T47D (cell line): Measurements from ENCODE around the gene ICAM5.

Experiments
- DNase-seq, 2 experiments: peaks; one replicate each; pipeline versions ENCODE4 v3.0.0 to v3.0.0-alpha.2; 2011 to 2012; ENCODE audit warnings: low read depth in 1 of 2, low spot score in 1 of 2
- JUND ChIP-seq: IDR thresholded peaks from 2 replicates; pipeline ENCODE4 v1.6.1; 2012; ENCODE audit warnings: low read depth
- in situ Hi-C: cut with HindIII; loops from 2 replicates; pipeline ENCODE4 v1.10.0; 2016; ENCODE audit warnings: low sequenced_read_pairs, low pct_unique_long_range_greater_than_20kb

ICAM5 gene

GRCh38 chr19:10256970-10257615 lies 32.7 kb upstream of the ICAM5 start:
- TF ChIP-seq JUND, result no peak
- in situ Hi-C loops, result no loop called here
- DNase-seq, result no peak

- in situ Hi-C loops, result no loop called here
- TF ChIP-seq JUND, result no peak
- no peak for DNase-seq
Observed at GRCh38 chr19:10258080-10258710, 31.6 kb upstream of the ICAM5 start.

GRCh38 chr19:10259162-10259905 lies 30.4 kb upstream of the ICAM5 start:
- in situ Hi-C loops, result no loop called here
- peak in 1 of 2 experiments; percentile 80 for DNase-seq
- TF ChIP-seq JUND, result no peak

GRCh38 chr19:10260141-10260584 lies 29.6 kb upstream of the ICAM5 start:
- TF ChIP-seq JUND, result no peak
- DNase-seq, result no peak
- in situ Hi-C loops, result no loop called here

- no peak for TF ChIP-seq JUND
- DNase-seq, result no peak
- in situ Hi-C loops, result no loop called here
Observed at GRCh38 chr19:10262771-10263170, 27.0 kb upstream of the ICAM5 start.

- no peak for TF ChIP-seq JUND
- in situ Hi-C loops, result no loop called here
- DNase-seq, result no peak
Observed at GRCh38 chr19:10266706-10267105, 23.0 kb upstream of the ICAM5 start.

GRCh38 chr19:10268071-10268470 lies 21.7 kb upstream of the ICAM5 start:
- no peak for TF ChIP-seq JUND
- in situ Hi-C loops, result no loop called here
- no peak for DNase-seq

- DNase-seq, result peak in 1 of 2 experiments; percentile 75
- TF ChIP-seq JUND, result no peak
- in situ Hi-C loops, result no loop called here
Observed at GRCh38 chr19:10269333-10270179, 20.2 kb upstream of the ICAM5 start.

GRCh38 chr19:10270180-10270615 lies 19.6 kb upstream of the ICAM5 start:
- DNase-seq, result no peak
- in situ Hi-C loops, result no loop called here
- TF ChIP-seq JUND, result no peak

- peak in 1 of 2 experiments; percentile 52 for DNase-seq
- TF ChIP-seq JUND, result no peak
- in situ Hi-C loops, result no loop called here
Observed at GRCh38 chr19:10270616-10271394, 18.9 kb upstream of the ICAM5 start, which contains the start of gene ICAM1. TSS of gene ICAM1 (plus strand) at chr19:10271120. CDS start at chr19:10271160, 40 bp downstream.

GRCh38 chr19:10271543-10272086 lies 18.1 kb upstream of the ICAM5 start:
- no peak for TF ChIP-seq JUND
- no peak for DNase-seq
- in situ Hi-C loops, result no loop called here
